ENCODE results near the gene FBXL17.

FBXL17 gene

GRCh38 chr5:108149369-108149768, 232.5 kb downstream of the FBXL17 start:
- DNase-seq (ENCODE audit: low spot score): no peak

GRCh38 chr5:108148715-108149139, 233.2 kb downstream of the FBXL17 start:
- peak; percentile 18 for DNase-seq (ENCODE audit: low spot score)

GRCh38 chr5:108146222-108146621, 235.7 kb downstream of the FBXL17 start:
- no peak for DNase-seq (ENCODE audit: low spot score)

- DNase-seq (ENCODE audit: low spot score): no peak
Measured at GRCh38 chr5:108145351-108145750, 236.5 kb downstream of the FBXL17 start.

- DNase-seq (ENCODE audit: low spot score): no peak
Measured at GRCh38 chr5:108144332-108144731, 237.6 kb downstream of the FBXL17 start.

DNA sequence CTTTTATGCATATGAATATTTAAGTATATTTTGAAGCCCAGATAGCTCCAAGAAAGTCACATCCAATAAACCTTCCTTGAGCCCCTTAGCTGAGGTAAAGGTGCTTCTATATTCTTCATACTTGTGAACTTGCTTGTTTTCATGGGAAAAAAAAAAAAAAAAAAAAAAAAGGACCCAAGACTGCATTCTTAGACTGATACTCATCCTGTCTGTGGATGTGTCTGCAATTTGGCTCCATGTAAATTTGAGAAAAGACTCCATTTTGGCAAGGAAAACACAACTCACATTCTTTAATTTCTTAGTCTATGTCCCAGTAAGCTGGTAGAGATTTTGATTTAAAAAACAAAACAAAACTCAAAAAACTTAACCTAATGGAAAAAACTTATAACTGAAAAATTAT, 238.3 kb downstream of the FBXL17 start:
- peak; percentile 54 for DNase-seq (ENCODE audit: low spot score)

DNA sequence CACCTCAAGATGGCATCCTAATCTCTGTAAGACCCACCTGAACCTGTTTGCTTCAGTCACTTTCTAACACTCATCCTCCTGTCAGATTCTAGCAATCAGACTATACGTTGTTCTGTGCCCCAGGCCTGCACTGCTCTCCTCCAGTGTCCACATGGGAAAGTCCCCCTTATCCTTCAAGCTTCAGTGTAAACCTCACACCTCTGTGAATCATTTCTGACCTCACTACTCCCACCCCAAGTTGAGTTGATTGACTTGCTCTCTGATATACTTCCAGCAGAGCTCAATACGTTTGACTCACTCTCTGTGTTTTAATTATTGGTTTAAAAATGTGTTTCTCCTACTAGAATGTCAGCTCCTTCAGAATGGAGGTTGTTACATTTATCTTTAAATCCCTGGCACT, 240.2 kb downstream of the FBXL17 start:
- no peak for DNase-seq (ENCODE audit: low spot score)

- no peak for DNase-seq (ENCODE audit: low spot score)
Measured at GRCh38 chr5:108136493-108136892, 245.4 kb downstream of the FBXL17 start.

- no peak for DNase-seq (ENCODE audit: low spot score)
Measured at GRCh38 chr5:108129129-108129528, 252.8 kb downstream of the FBXL17 start.

GRCh38 chr5:108125771-108126511, 256.0 kb downstream of the FBXL17 start:
- DNase-seq (ENCODE audit: low spot score): no peak

DNA sequence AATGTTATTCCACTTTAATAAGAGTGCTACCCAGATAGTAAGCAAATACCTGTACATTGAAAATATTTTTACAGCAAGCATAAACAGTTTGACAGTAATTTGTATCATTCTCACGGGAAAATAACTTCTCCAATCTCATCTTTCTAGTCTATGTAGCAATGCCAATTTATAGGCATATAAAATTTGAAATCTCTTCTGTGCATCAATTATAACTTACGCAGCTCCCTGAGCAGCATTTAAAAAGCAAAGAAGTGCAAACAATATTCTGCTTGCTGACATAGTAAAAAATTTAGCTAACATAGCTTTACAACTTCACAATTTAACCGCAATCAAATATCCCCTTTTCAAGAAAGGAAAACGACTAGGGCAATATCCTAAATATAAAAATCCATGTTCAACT, 257.3 kb downstream of the FBXL17 start:
- no peak for DNase-seq (ENCODE audit: low spot score)

DNA sequence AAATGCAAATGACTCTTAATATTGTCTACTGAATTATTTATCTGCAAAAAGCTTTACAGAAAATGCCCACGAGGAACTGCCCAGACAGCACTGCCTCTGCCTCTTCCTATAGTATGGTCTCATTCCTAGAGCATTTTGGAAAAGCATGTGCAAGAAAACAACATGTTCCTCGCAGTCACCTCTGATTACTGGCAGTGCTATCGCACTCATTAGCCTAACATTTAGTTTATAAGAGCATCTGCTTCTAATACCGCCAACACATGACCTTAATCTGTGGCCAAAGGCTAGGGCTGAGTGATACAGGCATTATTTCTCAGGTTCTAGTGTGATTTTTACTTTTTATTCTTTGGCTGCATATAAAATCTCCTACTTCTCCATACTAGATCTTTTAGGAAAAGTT, 259.2 kb downstream of the FBXL17 start:
- peak; percentile 2 for DNase-seq (ENCODE audit: low spot score)

DNA sequence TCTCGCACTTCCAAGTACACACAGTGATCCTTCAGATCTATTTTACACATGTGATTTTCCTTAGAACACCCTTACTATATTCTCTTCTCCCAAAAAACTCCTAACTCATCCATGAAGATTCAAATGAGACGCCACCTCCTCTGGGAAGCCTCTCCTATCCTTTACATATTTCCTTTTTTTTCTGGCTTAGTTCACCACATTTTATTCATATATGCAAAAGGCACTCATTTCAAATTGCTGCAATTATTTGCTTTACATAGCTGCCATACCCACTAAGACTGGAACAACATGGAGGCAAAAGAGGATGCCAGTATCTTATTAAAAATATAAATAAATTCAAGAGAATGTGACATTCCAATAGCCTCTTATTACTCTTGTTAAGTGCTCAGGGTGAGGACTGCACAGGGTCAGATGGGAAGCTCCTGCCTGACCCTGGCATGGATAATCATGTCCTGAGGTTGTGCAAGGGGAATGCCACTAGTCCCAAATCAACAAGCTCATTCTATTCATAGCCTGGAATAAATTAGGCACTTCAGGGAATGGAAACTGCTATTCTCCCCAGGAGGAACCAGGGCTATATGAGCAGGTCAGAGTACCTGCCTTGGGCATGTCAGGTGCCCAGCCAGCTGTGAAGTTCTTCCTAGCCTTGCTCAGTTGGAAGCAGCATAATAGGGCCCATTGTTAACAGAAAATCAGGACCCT, 262.9 kb downstream of the FBXL17 start:
- DNase-seq (ENCODE audit: low spot score): no peak

GRCh38 chr5:108115673-108116072, 266.2 kb downstream of the FBXL17 start:
- no peak for DNase-seq (ENCODE audit: low spot score)

DNA sequence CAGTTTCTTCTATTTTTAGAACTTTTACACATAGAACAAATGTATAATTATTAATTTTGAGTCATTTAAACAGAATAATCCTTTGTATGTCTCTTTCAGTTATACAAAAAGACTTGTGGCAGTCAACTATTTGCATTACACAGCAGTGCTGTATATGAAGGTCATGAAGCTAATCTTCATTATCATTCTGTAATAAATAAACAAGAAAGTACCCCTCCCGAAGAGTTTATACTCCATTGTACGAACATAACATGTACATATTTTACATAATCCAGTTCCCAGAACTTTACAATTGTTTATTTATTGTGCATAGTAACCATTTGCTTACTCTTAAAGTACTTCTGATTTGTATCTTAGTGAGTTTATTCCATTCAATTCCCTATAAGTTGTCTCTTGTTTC, 267.9 kb downstream of the FBXL17 start:
- no peak for DNase-seq (ENCODE audit: low spot score)

GRCh38 chr5:108111736-108112135, 270.2 kb downstream of the FBXL17 start:
- no peak for DNase-seq (ENCODE audit: low spot score)

- no peak for DNase-seq (ENCODE audit: low spot score)
Measured at GRCh38 chr5:108109059-108109458, 272.8 kb downstream of the FBXL17 start.

DNA sequence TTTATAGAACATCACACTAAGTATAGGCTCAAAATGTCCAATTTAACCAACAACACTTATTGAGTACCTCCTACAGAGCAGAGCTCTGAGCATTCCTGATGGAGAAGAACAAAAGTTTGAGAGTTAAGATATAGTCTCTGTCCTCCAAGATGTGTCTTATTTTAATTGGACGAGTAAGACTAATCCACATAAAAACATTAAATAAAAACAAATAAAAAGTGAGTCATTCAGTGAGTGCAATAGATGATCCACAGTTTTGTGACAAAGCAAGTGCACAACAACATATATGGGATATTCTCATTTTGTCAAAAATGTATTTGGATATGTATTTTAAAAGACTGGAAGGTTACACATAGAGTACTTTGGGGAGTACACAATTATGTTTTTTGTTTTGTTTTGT, 277.4 kb downstream of the FBXL17 start:
- no peak for DNase-seq (ENCODE audit: low spot score)

DNA sequence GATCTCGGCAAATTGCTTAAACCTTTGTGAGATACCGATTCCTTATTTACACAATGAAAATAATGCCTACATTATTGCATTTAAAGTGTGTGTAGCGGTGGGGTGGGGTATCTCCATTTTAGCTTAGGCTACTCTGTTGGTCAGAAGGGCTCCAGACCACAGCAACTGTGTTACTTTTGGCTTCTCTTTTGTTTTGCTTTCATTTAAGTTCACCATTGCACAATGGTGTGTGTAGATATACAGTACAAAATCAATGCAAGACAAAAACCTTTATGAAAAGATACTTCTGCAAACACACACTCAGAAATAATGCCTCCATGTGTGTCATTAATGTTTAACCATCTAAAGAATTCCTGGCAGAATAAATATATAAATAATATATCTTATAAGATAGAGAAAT, 279.4 kb downstream of the FBXL17 start:
- no peak for DNase-seq (ENCODE audit: low spot score)

DNA sequence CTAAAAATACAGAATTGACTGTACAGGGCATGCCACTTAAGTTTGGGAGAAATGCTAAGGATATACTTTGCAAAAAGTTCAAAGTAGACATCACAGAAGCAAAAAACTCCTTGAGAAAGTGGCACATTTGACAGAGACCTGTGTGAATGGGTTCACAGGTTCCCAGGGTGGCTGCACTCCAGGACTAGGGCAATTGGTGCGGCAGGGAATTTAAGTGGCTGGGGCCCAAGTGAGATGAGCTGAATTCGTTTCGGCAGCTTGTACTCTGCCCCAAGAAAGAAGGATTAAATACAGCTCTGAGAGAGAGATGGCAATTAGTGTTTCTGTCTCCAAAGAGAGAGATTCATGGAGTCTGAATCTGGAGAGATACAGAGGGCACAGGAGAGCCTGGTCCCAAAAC, 280.1 kb downstream of the FBXL17 start:
- DNase-seq (ENCODE audit: low spot score): no peak

GRCh38 chr5:108101130-108101529, 280.8 kb downstream of the FBXL17 start:
- DNase-seq (ENCODE audit: low spot score): no peak

GRCh38 chr5:108094800-108095199, 287.1 kb downstream of the FBXL17 start:
- DNase-seq (ENCODE audit: low spot score): no peak

DNA sequence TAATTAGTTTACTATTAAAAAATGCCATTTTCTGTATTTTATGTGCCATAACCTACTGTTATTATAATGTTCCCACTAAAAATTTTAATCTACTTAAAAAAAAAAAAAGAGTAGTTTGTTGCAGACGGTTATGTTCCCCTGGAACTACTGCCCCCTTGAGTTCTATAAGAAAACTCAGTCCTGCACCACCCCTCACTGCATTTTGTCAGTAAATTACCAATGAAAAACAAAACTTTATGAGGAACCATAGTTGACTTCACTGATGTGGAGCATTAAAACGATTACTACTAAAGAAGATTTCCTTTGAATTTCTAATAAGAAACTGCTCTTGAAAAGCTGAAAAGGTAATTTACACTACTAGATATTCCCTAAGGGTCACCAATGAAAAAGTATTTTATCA, 288.7 kb downstream of the FBXL17 start:
- peak; percentile 48 for DNase-seq (ENCODE audit: low spot score)

DNA sequence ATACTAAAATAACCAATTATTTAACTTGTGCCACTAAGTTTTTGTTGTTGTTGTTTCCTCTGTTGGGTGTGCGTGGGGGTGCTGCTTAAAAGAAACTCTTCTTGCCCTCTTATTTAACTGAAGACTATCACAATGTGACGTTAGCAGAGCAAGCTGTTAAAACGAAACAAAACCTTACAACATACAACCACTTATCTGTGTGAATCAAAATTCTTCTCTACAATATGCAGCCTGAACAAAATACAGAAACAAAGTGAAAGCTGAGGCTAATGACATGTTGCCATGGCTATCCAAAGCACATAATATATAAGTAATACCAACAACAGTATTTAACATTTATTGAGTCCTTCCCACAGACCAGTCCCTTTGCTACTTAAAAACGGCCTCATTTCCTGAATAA, 291.0 kb downstream of the FBXL17 start:
- DNase-seq (ENCODE audit: low spot score): no peak
